GM12872 (cell line): ENCODE results near the gene TCF3.

Experiments used
- TF ChIP-seq, protein P1 (sequence below): IDR thresholded peaks from 3 replicates; pipeline ENCODE4 v1.5.1; 2011; ENCODE audit warnings: low read depth, mild to moderate bottlenecking, low read length, moderate library complexity; ENCODE audit not compliant: insufficient read depth

TCF3 gene

GRCh38 chr19:1576242-1577089, 75.9 kb downstream of the TCF3 start:
- TF ChIP-seq, protein P1, sequence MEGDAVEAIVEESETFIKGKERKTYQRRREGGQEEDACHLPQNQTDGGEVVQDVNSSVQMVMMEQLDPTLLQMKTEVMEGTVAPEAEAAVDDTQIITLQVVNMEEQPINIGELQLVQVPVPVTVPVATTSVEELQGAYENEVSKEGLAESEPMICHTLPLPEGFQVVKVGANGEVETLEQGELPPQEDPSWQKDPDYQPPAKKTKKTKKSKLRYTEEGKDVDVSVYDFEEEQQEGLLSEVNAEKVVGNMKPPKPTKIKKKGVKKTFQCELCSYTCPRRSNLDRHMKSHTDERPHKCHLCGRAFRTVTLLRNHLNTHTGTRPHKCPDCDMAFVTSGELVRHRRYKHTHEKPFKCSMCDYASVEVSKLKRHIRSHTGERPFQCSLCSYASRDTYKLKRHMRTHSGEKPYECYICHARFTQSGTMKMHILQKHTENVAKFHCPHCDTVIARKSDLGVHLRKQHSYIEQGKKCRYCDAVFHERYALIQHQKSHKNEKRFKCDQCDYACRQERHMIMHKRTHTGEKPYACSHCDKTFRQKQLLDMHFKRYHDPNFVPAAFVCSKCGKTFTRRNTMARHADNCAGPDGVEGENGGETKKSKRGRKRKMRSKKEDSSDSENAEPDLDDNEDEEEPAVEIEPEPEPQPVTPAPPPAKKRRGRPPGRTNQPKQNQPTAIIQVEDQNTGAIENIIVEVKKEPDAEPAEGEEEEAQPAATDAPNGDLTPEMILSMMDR: no peak

- TF ChIP-seq, protein P1: no peak
Observed at GRCh38 chr19:1575323-1576241, 76.8 kb downstream of the TCF3 start.

- TF ChIP-seq, protein P1: no peak
Observed at GRCh38 chr19:1574354-1575136, 77.9 kb downstream of the TCF3 start.

- TF ChIP-seq, protein P1: no peak
Observed at GRCh38 chr19:1572795-1573194, 79.6 kb downstream of the TCF3 start.

GRCh38 chr19:1571358-1571757, 81.1 kb downstream of the TCF3 start:
- TF ChIP-seq, protein P1: no peak

GRCh38 chr19:1570836-1571235, 81.6 kb downstream of the TCF3 start:
- TF ChIP-seq, protein P1: no peak

GRCh38 chr19:1569997-1570396, 82.4 kb downstream of the TCF3 start:
- TF ChIP-seq, protein P1: no peak
